Nephron progenitor cell (in vitro differentiated cells): Measurements from ENCODE around the gene FBXO22.
"Not testable (repeated sequence)": the region's sequence is repeated elsewhere in the genome, so short reads cannot be mapped to it uniquely, and the experiment has no call there.

Experiments
- DNase-seq: peaks from one replicate; pipeline ENCODE4 v3.0.0; 2021
- H3K27ac Mint-ChIP-seq: 2 replicates; pipeline ENCODE4 v1.8.0; 2021; ENCODE audit warnings: mild to moderate bottlenecking, moderate library complexity, mixed read lengths
- H3K27me3 Mint-ChIP-seq: 2 replicates; pipeline ENCODE4 v1.8.0; 2021; ENCODE audit warnings: mild to moderate bottlenecking, low read depth, mixed read lengths; ENCODE audit not compliant: poor library complexity
- H3K36me3 Mint-ChIP-seq: 2 replicates; pipeline ENCODE4 v1.8.0; 2021; ENCODE audit warnings: low read depth, mixed read lengths
- H3K4me1 Mint-ChIP-seq: 2 replicates; pipeline ENCODE4 v1.8.0; 2021; ENCODE audit warnings: mixed read lengths
- H3K4me3 Mint-ChIP-seq: 2 replicates; pipeline ENCODE4 v1.8.0; 2021; ENCODE audit warnings: mild to moderate bottlenecking, moderate library complexity, mixed read lengths
- H3K9me3 Mint-ChIP-seq: 2 replicates; pipeline ENCODE4 v1.8.0; 2021; ENCODE audit warnings: mild to moderate bottlenecking, moderate library complexity, mixed read lengths
- TF ChIP-seq, protein P1 (sequence below): fragments of 200-600 bp; sonication (generic); IDR thresholded peaks from 2 replicates; pipeline ENCODE4 v1.5.0; 2021; ENCODE audit warnings: antibody characterized with exemption

FBXO22 gene

DNA sequence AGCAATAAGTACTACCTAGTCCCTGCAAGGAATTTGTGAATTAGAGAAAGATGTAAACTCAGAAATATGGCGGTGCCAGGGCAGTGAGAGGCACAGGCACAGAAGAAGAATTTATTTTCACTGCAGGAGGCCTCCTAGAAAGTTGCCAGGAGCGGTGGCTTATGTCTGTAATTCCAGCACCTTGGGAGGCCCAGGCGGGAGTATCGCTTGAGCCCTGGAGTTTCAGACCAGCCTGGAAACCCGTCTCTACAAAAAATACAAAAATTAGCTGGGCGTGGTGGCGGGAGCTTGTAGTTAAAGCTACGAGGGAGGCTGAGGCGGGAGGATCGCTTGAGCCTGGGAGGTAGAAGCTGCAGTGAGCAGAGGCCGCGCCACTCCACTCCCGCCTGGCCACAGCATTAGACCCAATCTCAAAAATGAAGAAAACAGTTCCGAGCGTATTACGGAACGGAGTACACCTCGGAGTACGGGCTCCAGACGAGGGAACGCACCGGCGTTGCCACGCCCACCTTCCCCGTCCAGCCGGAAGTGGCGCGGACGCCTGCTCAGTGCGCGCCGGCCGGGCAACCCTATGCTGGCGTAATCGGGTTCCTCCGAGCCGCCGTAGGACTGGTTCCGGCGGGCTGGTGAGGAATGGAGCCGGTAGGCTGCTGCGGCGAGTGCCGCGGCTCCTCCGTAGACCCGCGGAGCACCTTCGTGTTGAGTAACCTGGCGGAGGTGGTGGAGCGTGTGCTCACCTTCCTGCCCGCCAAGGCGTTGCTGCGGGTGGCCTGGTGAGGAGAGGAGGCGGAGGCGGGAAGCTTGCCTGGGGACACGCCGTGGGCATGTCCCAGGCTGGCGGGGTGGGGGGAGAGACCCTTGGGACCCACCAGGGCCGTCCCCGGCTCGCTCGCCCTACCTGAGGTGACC is at the start of gene FBXO22:
TSS of gene FBXO22 (plus strand) at position 548 of the 909 bp plus-strand sequence. CDS start at position 634, 86 bp downstream.
- H3K27me3 Mint-ChIP-seq, result peaks cover 5% of the 10 kb centered on the region
- peak within 1 kb of the TSS; percentile 99 for H3K4me3 Mint-ChIP-seq
- peak within 1 kb of the TSS; percentile 98 for H3K27ac Mint-ChIP-seq
- DNase-seq, result peak; percentile 92
- no peaks in the 10 kb centered on the region for H3K9me3 Mint-ChIP-seq
- peaks cover 18% of the 10 kb centered on the region for H3K36me3 Mint-ChIP-seq
- TF ChIP-seq, protein P1, sequence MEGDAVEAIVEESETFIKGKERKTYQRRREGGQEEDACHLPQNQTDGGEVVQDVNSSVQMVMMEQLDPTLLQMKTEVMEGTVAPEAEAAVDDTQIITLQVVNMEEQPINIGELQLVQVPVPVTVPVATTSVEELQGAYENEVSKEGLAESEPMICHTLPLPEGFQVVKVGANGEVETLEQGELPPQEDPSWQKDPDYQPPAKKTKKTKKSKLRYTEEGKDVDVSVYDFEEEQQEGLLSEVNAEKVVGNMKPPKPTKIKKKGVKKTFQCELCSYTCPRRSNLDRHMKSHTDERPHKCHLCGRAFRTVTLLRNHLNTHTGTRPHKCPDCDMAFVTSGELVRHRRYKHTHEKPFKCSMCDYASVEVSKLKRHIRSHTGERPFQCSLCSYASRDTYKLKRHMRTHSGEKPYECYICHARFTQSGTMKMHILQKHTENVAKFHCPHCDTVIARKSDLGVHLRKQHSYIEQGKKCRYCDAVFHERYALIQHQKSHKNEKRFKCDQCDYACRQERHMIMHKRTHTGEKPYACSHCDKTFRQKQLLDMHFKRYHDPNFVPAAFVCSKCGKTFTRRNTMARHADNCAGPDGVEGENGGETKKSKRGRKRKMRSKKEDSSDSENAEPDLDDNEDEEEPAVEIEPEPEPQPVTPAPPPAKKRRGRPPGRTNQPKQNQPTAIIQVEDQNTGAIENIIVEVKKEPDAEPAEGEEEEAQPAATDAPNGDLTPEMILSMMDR, result no peak
- peaks cover 36% of the 10 kb centered on the region for H3K4me1 Mint-ChIP-seq

DNA sequence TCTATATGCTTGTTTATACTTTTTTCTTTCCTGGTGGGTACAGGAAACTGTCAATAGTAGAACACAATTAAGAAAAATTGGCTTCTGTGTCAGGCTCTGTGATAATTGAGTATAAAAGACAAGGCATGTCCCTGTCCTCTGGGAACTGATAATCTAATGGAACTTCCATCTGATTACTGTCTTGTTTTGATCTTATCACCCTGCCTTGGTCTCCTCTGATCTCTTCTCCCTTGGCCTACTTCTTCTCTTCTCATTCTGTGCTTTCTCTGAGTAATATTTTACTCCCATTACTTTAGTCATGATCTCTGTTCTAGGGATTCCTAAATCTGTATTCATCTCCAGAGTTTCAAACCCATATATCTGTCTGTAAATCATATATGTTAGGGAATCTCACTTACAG is 45.8 kb upstream of the FBXO22 start:
- TF ChIP-seq, protein P1, result no peak
- Mint-ChIP-seq H3K4me1 (peaks cover 7% of the 10 kb centered on the region), H3K27me3 (no peaks in the 10 kb centered on the region), H3K27ac (no peak overlapping the region), H3K4me3 (no peak overlapping the region), H3K9me3 (no peaks in the 10 kb centered on the region), H3K36me3 (peaks cover 65% of the 10 kb centered on the region)
- no peak for DNase-seq

DNA sequence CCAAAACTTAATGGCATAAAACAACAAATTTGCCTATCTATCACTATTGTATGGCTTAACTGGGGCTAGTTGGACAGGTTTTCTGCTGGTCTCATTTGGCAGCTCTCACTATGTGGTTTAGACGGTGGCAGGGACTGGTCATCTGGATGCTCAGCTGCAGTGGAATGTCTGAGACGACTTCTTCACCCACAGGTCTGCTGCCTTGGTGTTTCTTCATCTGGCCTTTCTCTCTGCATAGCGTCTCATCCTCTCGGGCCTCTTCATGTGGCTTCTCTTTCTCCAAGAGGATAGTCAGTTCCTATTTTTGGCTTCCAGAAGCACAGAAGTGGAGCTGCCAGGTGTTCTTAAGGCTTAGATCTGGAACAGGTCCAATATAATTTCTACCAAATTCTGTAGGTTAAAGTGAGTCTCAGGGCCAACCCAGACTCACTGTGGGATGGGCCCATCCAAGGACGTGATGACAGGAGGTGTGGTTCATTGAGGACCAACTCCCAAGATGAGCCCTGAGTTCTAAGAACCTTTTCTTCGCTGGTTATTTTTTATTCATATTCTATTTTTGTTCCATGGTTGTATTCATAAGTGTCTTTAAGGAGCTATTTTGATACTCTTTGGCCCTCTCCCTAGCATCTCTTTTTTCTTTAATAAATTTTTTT is 41.8 kb upstream of the FBXO22 start:
- H3K4me3 Mint-ChIP-seq, result no peak overlapping the region
- TF ChIP-seq, protein P1, result no peak
- DNase-seq, result no peak
- no peaks in the 10 kb centered on the region for H3K27me3 Mint-ChIP-seq
- H3K9me3 Mint-ChIP-seq, result no peaks in the 10 kb centered on the region
- peaks cover 16% of the 10 kb centered on the region for H3K4me1 Mint-ChIP-seq
- H3K36me3 Mint-ChIP-seq, result peaks cover 58% of the 10 kb centered on the region
- H3K27ac Mint-ChIP-seq, result no peak overlapping the region

DNA sequence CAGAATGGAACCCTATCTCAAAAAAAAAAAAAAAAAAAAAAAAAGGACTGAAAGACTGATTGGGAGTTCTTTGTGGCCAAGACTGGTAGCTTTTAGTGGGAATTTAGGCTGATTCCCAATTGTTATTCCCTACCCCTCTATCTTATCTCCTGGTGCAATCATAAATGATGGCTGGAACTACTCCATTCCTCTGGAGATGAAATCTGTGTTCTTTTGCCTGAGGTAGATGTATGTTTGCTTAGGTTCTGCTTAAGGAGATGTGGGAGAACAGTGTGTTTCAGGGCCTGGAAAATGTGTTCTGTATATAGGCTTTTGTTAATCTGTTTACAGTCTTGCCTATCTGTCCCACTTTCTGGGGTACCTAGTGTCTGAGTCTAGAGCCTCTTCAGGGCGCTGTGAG is 40.9 kb upstream of the FBXO22 start:
- Mint-ChIP-seq H3K9me3 (no peaks in the 10 kb centered on the region), H3K27me3 (no peaks in the 10 kb centered on the region), H3K4me1 (peaks cover 16% of the 10 kb centered on the region), H3K36me3 (peaks cover 57% of the 10 kb centered on the region), H3K27ac (peak overlapping the region; percentile 82), H3K4me3 (no peak overlapping the region)
- no peak for DNase-seq
- TF ChIP-seq, protein P1, result no peak

DNA sequence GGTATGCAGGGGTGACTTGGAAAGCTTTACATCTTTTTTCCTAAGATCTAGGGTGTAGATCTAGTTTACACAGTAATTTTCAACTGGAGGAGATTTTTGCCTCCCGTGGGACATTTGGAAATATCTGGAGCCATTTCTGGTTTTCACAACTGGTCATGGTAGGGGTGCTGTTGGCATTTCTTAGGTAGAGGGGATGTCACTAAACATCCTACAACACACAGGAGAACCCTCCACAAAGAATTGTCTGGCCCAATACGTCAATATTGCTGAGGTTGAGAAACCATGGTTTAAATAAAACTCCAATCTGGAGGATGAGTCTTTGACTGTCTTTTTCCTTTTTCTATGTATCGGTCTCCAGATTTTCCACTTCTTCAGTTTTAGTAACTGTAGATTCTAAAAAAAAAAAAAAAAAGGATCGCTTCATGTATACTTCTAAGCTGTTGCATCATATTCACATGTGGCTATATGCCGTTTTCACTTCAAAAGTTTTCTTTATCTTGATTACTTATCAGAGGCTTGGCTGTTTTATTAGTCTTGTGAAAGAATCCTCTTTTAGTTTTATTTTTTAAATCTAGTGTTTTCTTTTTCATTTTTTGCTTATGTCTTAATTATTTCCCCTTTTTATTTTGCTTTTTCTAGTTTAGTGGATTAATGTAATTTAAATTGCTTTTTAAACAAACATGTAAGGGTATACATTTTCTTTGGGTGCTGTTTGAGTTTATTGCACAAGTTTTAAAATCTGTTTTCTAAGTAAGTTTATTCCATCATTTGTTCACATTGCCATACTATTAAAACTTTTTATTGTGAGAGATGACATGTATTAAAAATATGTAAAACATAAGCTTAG is 39.2 kb upstream of the FBXO22 start:
- Mint-ChIP-seq H3K4me1 (peaks cover 9% of the 10 kb centered on the region), H3K4me3 (no peak overlapping the region), H3K27ac (no peak overlapping the region), H3K9me3 (no peaks in the 10 kb centered on the region), H3K36me3 (peaks cover 58% of the 10 kb centered on the region), H3K27me3 (no peaks in the 10 kb centered on the region)
- TF ChIP-seq, protein P1, result no peak
- DNase-seq, result no peak

DNA sequence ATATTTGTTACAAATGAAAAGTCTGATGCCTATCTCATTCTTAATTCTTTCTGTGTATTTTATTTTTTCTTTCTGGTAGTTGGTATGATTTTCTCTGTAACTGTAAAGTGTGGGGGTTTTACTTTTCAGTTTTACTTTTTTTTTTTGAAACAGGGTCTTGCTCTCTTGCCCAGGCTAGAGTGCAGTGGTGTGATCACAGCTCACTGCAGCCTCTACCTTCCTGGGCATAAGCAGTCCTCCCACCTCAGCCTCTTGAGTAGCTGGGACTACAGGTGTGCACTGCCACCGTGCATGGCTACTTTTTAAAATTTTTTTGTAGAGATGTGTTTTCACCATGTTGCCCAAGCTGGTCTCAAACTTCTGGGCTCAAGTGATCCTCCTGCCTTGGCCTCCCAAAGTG is 37.6 kb upstream of the FBXO22 start:
- H3K36me3 Mint-ChIP-seq, result peaks cover 54% of the 10 kb centered on the region
- DNase-seq, H3K27me3 Mint-ChIP-seq, H3K27ac Mint-ChIP-seq, H3K4me3 Mint-ChIP-seq, H3K4me1 Mint-ChIP-seq, H3K9me3 Mint-ChIP-seq: not testable (repeated sequence)
